Mononuclear cell (primary cell): ENCODE results near the gene CHRNB1. TPM values are rescaled to one million over a fixed set of nuclear protein-coding genes. Genes with fewer than 3 reads are reported as not detected.

Experiments
- H3K27me3 ChIP-seq: 2 replicates; pipeline ENCODE4 v1.6.0; 2011; ENCODE audit warnings: low read length, control low read depth; ENCODE audit not compliant: insufficient read depth
- H3K4me1 ChIP-seq: 2 replicates; pipeline ENCODE4 v1.5.1; 2011; ENCODE audit warnings: mild to moderate bottlenecking, low read length, control low read depth; ENCODE audit not compliant: insufficient read depth
- H3K4me3 ChIP-seq: 2 replicates; pipeline ENCODE4 v1.5.1; 2011; ENCODE audit warnings: mild to moderate bottlenecking, low read length, moderate library complexity
- H3K9me3 ChIP-seq: 2 replicates; pipeline ENCODE4 v1.5.1; 2011; ENCODE audit warnings: low read depth, mild to moderate bottlenecking, control low read depth, low read length
- total RNA-seq: library from RNA; depleted of rRNA; stranded (reverse); fragments of >200 nt; gene quantifications from one replicate; pipeline ENCODE4 v1.2.3, GENCODE V29; 2012

The CHRNB1 gene
- total RNA-seq, 1 donor, result 3.3 TPM

GRCh38 chr17:7495906-7496434, 51.1 kb downstream of the CHRNB1 start:
- H3K9me3 ChIP-seq, result no peaks in the 10 kb centered on the region
- no peaks in the 10 kb centered on the region for H3K27me3 ChIP-seq
- peaks cover 7% of the 10 kb centered on the region for H3K4me1 ChIP-seq
- H3K4me3 ChIP-seq, result no peak overlapping the region

DNA sequence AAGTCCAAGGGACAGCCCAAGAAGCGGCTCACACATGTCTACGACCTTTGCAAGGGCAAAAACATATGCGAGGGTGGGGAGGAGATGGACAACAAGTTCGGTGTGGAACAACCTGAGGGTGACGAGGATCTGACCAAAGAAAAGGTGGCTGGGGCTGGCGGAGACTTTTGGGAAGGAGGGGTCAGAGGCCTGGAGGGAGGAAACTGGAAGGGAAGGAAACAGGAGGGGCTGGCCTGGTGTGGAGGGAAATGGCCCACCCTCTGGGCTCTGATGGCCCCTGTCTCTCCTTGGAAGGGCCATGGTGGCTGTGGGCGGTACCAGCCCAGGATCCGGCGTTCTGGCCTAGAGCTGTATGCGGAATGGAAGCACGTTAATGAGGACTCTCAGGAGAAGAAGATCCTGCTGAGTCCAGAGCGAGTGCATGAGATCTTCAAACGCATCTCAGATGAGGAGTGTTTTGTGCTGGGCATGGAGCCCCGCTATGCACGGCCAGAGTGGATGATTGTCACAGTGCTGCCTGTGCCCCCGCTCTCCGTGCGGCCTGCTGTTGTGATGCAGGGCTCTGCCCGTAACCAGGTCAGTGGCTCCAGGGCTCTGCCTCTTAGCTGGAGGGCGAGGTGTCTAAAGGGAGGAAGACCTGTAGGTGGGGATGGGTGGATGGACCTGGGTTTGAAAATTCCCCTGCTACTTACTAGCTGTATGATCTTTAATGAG, 51.8 kb downstream of the CHRNB1 start:
- no peaks in the 10 kb centered on the region for H3K27me3 ChIP-seq
- H3K4me1 ChIP-seq, result peaks cover 5% of the 10 kb centered on the region
- H3K4me3 ChIP-seq, result no peak overlapping the region
- H3K9me3 ChIP-seq, result no peaks in the 10 kb centered on the region

GRCh38 chr17:7497228-7497627, 52.4 kb downstream of the CHRNB1 start:
- no peak overlapping the region for H3K4me3 ChIP-seq
- H3K27me3 ChIP-seq, result no peaks in the 10 kb centered on the region
- no peaks in the 10 kb centered on the region for H3K9me3 ChIP-seq
- no peaks in the 10 kb centered on the region for H3K4me1 ChIP-seq

DNA sequence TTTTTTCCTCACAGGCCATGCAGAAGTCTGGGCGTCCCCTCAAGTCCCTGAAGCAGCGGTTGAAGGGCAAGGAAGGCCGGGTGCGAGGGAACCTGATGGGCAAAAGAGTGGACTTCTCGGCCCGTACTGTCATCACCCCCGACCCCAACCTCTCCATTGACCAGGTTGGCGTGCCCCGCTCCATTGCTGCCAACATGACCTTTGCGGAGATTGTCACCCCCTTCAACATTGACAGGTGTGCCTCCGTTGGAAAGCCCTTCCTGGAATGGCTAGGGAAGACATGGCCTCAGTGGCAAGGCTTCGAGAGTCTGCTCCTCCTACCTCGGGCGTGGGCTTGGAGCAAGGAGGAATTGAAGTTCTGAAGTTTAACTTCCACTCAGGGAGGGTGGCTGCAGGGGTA, 52.8 kb downstream of the CHRNB1 start:
- no peaks in the 10 kb centered on the region for H3K9me3 ChIP-seq

GRCh38 chr17:7499161-7499560, 54.3 kb downstream of the CHRNB1 start:
- Histone ChIP-seq H3K4me1 (no peaks in the 10 kb centered on the region), H3K27me3 (no peaks in the 10 kb centered on the region), H3K4me3 (no peak overlapping the region), H3K9me3 (no peaks in the 10 kb centered on the region)

More for the DNA sequence above, 52.8 kb downstream of the CHRNB1 start:
- H3K4me3 ChIP-seq, result no peak overlapping the region
- no peaks in the 10 kb centered on the region for H3K4me1 ChIP-seq
- H3K27me3 ChIP-seq, result no peaks in the 10 kb centered on the region

- H3K9me3 ChIP-seq, result no peaks in the 10 kb centered on the region
- no peak overlapping the region for H3K4me3 ChIP-seq
- no peaks in the 10 kb centered on the region for H3K27me3 ChIP-seq
- no peaks in the 10 kb centered on the region for H3K4me1 ChIP-seq
Observed at GRCh38 chr17:7501729-7502128, 56.9 kb downstream of the CHRNB1 start.

- H3K27me3 ChIP-seq, result no peaks in the 10 kb centered on the region
- no peak overlapping the region for H3K4me3 ChIP-seq
- H3K4me1 ChIP-seq, result no peaks in the 10 kb centered on the region
- no peaks in the 10 kb centered on the region for H3K9me3 ChIP-seq
Observed at GRCh38 chr17:7502171-7502847, 57.4 kb downstream of the CHRNB1 start.

GRCh38 chr17:7502987-7503386, 58.1 kb downstream of the CHRNB1 start:
- H3K4me3 ChIP-seq, result no peak overlapping the region
- no peaks in the 10 kb centered on the region for H3K4me1 ChIP-seq
- H3K9me3 ChIP-seq, result no peaks in the 10 kb centered on the region
- H3K27me3 ChIP-seq, result no peaks in the 10 kb centered on the region

GRCh38 chr17:7503521-7503920, 58.7 kb downstream of the CHRNB1 start:
- Histone ChIP-seq H3K4me3 (no peak overlapping the region), H3K27me3 (no peaks in the 10 kb centered on the region), H3K4me1 (no peaks in the 10 kb centered on the region), H3K9me3 (no peaks in the 10 kb centered on the region)

Other genes starting within 250 kb of the CHRNB1 start
- 9.0 TPM for gene DLG4, start 225.2 kb upstream of the CHRNB1 start, total RNA-seq
- gene ACADVL, start 225.1 kb upstream of the CHRNB1 start, total RNA-seq, result 143 TPM
- 23.1 TPM for gene DVL2, start 210.5 kb upstream of the CHRNB1 start, total RNA-seq
- 6.5 TPM for gene PHF23, start 205.6 kb upstream of the CHRNB1 start, total RNA-seq
- 396 TPM for gene GABARAP, start 202.6 kb upstream of the CHRNB1 start, total RNA-seq
- 38.8 TPM for gene CTDNEP1, start 193.3 kb upstream of the CHRNB1 start, total RNA-seq
- gene ELP5, start 192.8 kb upstream of the CHRNB1 start, total RNA-seq, result 14.4 TPM
- gene CLDN7, start 182.6 kb upstream of the CHRNB1 start, total RNA-seq, result 0.10 TPM
- gene SLC2A4, start 163.3 kb upstream of the CHRNB1 start, total RNA-seq, result not detected
- not detected for gene YBX2, start 150.4 kb upstream of the CHRNB1 start, total RNA-seq
- gene EIF5A, start 137.4 kb upstream of the CHRNB1 start, total RNA-seq, result 340 TPM
- 65.9 TPM for gene GPS2, start 129.7 kb upstream of the CHRNB1 start, total RNA-seq
- gene NEURL4, start 115.7 kb upstream of the CHRNB1 start, total RNA-seq, result 4.8 TPM
- 107 TPM for gene ACAP1, start 108.5 kb upstream of the CHRNB1 start, total RNA-seq
- gene KCTD11, start 92.9 kb upstream of the CHRNB1 start, total RNA-seq, result 0.73 TPM
- not detected for gene TMEM95, start 89.9 kb upstream of the CHRNB1 start, total RNA-seq
- 5.5 TPM for gene TNK1, start 64.0 kb upstream of the CHRNB1 start, total RNA-seq
- gene PLSCR3, start 50.5 kb upstream of the CHRNB1 start, total RNA-seq, result 21.6 TPM
- 41.1 TPM for gene TMEM256, start 41.0 kb upstream of the CHRNB1 start, total RNA-seq
- gene NLGN2, start 37.2 kb upstream of the CHRNB1 start, total RNA-seq, result 0.73 TPM
- gene SPEM1, start 24.7 kb upstream of the CHRNB1 start, total RNA-seq, result not detected
- gene SPEM2, start 19.4 kb upstream of the CHRNB1 start, total RNA-seq, result not detected
- under 0.01 TPM for gene SPEM3, start 16.2 kb upstream of the CHRNB1 start, total RNA-seq
- gene TMEM102, start 9.6 kb upstream of the CHRNB1 start, total RNA-seq, result 4.6 TPM
- gene FGF11, start 5.5 kb upstream of the CHRNB1 start, total RNA-seq, result 0.21 TPM
- 30.9 TPM for gene ZBTB4, start 34.6 kb downstream of the CHRNB1 start, total RNA-seq
- not detected for gene SLC35G6, start 36.4 kb downstream of the CHRNB1 start, total RNA-seq
- 174 TPM for gene POLR2A, start 39.3 kb downstream of the CHRNB1 start, total RNA-seq
- gene TNFSF12, start 104.0 kb downstream of the CHRNB1 start, total RNA-seq, result 14.4 TPM
- gene TNFSF13, start 113.7 kb downstream of the CHRNB1 start, total RNA-seq, result 44.9 TPM
- 33.1 TPM for gene SENP3, start 116.9 kb downstream of the CHRNB1 start, total RNA-seq
- 147 TPM for gene CD68, start 134.6 kb downstream of the CHRNB1 start, total RNA-seq
- 48.0 TPM for gene MPDU1, start 138.8 kb downstream of the CHRNB1 start, total RNA-seq
- gene SOX15, start 145.0 kb downstream of the CHRNB1 start, total RNA-seq, result 0.52 TPM
- 7.7 TPM for gene FXR2, start 169.8 kb downstream of the CHRNB1 start, total RNA-seq
- gene SAT2, start 182.8 kb downstream of the CHRNB1 start, total RNA-seq, result 28.3 TPM
- not detected for gene SHBG, start 185.1 kb downstream of the CHRNB1 start, total RNA-seq
- gene ATP1B2, start 205.9 kb downstream of the CHRNB1 start, total RNA-seq, result not detected
- gene TP53, start 242.4 kb downstream of the CHRNB1 start, total RNA-seq, result 9.9 TPM
- 3.6 TPM for gene WRAP53, start 243.4 kb downstream of the CHRNB1 start, total RNA-seq